HG02852 (cell line): ENCODE measurements around the gene KIF4B.
"Not testable (repeated sequence)": the region's sequence is repeated elsewhere in the genome, so short reads cannot be mapped to it uniquely, and the experiment has no call there.

Experiments
- ATAC-seq: cut with Tn5 transposase; IDR thresholded peaks from one replicate; pipeline ENCODE4 v1.9.1; 2021; ENCODE audit warnings: mild to moderate bottlenecking, moderate library complexity; ENCODE audit not compliant: unreplicated experiment

KIF4B gene

DNA sequence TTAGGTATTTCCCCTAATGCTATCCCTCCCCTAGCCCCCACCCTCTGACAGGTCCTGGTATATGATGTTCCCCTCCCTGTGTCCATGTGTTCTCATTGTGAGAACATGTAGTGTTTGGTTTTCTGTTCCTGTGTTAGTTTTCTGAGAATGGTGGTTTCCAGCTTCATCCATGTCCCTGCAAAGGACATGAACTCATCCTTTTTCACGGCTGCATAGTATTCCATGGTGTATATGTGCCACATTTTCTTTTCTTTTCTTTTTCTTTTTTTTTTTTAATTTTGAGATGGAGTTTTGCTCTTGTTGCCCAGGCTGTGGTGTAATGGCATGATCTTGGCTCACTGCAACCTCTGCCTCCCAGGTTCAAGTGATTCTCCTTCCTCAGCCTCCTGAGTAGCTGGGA lies 7.3 kb upstream of the KIF4B start:
- ATAC-seq = not testable (repeated sequence)

DNA sequence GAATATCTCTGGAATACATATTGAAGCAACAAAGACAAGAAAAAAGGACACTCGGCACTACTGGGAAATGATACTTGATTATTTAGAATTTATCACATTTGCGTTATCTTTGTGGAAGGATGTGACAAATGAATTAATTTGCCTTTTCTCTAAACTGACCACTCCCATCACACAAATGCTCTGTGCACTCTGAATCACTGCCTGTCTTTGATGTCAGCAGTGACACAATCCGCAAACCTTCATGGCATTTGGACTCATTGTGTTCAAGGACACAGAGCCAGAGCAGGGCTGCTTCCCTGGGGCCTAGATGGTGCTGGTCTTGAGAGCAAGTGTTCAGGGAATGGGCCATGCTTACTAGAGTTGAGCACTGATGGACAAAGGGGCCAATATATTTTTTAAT lies 4.9 kb upstream of the KIF4B start:
- no peak for ATAC-seq

DNA sequence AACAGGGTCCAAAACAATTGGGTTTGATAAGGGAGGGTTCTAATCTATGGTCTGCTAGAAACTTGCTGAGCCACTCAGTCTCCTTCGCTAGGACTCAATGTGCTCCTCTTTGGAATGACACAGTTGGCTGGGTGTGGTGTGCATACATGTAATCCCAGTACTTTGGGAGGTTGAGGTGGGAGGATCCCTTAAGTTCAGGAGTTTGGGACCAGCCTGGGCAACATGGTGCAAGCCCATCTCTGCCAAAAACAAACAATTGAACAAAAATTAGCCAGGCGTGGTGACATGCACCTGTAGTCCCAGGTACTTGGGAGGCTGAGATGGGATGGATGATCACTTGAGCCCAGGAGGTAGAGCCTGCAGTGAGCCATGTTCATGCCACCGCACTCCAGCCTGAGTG lies 2.7 kb upstream of the KIF4B start:
- ATAC-seq = no peak

DNA sequence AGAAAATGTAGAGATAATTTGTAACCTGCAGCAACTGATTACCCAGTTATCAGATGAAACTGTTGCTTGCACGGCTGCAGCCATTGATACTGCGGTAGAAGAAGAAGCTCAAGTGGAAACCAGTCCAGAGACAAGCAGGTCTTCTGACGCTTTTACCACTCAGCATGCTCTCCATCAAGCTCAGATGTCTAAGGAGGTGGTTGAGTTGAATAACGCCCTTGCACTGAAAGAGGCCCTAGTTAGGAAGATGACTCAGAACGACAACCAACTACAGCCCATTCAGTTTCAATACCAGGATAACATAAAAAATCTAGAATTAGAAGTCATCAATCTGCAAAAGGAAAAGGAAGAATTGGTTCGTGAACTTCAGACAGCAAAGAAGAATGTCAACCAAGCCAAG lies 1.7 kb downstream of the KIF4B start:
- no peak for ATAC-seq

DNA sequence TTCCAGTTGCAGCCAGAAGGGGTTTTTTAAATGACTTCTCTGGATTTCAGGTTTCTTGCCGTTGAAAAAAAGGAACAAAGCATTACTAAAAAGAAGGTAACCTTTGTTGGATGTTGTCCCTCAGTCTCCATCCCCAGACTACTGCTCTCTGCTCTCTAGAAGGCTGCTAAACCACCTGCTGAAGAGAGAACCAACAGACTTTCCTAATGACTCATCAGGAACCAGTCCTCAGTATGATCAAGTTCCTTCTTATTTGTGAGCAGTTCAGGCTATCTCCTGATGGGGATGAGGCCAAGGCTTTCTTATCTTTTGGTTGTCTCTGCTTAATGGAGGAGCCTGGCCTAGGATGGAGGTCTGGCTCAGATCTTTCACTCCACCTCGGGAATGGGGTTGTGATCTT lies 4.1 kb downstream of the KIF4B start:
- peak; percentile 98 for ATAC-seq

DNA sequence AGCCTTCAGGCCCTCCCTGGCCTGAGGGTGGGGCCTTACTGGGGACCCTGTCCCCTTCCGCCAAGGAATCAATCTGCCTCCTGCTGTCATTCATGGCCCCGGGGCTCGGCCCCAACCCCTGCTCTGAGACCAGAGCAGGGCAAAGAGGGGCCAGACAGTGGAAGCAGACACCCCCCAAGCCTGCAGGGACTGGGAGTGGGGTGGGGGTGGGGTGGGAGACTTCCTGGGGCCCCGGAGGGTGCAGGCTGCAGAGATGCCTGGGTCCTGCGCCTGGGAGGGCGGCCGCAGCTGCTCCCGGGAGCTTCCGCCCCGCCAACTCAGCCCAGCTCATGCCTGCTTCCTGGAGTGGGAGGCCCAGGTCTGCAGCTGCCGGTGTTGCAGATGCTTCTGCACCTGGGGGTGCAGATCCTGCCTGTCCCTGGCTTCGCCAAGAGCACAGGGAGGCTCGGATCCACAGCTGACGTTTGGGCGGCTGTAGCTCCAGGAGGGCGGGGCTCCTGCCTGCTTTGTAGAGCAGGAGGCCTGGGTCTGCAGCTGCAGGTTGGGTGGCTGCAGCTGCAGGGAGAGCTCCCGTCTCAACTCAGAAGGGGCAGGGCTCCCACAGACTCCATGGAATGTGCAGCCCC lies 6.2 kb downstream of the KIF4B start:
- ATAC-seq = no peak

DNA sequence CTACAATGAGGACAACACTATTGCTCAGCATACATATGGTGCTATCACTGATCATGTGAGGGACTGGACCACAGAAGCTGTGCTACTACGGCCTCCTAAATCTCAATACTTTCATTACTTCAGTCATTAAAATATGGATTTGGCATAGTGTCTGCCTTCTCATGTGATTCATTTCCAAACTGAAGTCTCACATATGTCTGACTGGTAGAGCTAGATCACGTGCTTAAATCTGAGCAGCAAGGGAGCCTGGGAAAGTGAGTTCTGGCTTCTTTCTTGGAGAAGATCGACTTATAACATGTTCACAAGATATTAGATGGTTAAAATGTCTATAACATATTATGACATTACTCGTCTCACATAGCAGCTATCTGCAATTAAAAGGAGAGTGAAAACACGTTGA lies 8.3 kb downstream of the KIF4B start:
- no peak for ATAC-seq

DNA sequence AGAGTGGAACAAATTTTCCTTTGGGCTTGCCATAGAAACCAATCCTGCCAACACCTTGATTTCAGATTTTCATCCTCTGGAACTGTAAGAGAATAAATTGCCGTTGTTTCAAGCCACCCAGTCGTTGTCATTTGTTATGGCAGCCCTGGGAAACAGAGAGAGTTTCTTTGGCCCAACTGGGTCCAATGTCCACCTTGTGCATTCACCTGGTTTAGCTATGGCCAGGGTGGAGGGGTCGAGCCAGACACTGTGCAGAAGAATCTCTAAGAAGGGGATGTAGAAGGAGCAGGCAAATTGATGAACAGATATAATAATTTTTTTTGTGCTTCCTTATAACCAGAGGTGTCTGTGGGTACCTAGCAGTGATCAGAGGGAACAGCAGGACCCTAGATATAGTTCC lies 9.8 kb downstream of the KIF4B start:
- ATAC-seq = no peak

DNA sequence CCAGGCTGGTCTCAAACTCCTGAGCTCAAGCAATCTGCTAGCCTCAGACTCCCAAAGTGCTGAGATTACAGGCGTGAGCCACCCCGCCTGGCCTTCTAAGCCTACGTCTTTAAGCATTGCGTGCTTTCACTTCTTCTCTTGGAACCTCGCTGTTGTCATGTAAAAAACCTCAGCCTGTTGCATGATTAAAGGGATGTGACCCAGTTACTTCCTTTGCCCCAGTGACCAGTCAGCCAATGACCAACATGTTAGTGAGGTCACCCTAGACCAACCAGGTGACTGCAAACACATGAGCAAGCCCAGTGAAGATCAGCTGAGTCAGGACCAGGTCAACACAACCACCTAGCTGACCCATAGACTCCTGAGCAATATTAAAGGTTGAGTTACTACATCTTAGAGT lies 10.5 kb downstream of the KIF4B start:
- ATAC-seq = no peak

DNA sequence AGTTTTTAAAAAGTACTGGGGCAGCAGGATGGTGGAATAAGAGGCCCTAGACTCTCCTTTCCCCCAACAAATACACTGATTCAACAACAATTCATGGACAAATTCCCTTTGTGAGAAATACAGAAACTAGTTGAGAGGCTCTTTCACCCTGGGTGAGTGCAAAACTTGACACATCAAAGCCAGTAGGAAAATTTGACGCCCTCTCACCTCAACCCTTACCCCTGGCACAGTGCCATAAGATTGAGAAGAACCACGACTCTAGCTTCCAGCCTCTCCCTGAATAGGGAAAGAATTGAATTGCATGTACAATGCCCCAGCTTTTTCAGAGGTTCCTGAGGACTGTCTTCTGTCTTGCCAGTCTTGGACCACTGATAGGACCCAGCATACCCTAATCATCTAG lies 12.3 kb downstream of the KIF4B start:
- ATAC-seq = no peak

DNA sequence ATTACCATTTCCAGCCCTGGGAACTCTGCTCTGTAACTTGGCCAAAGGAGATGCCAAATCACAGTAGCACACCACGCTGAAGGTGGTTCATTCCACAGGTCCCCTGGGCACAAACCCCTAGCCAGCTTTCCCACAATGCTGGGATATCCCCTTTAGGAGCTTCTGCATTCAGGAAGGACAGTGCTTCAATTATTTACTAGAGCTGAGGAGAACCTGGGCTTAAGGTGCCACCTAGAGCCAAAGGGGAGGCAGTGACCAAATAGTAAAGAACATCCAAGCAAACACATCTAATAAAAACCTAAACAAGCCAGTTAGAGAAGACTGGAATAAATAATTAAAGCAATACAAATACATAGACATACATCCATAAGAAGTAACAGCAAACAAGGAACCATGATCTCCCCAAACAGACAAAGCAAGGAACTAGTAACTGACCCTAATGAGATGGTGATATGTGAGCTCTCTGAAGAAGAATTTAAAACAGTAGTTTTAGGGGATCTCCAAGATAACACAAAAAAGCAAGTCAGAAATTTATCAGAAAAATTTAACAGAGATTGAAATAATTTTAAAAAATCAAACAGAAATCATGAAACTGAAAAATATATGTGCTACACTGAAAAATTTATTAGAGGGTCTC lies 14.6 kb downstream of the KIF4B start:
- no peak for ATAC-seq

DNA sequence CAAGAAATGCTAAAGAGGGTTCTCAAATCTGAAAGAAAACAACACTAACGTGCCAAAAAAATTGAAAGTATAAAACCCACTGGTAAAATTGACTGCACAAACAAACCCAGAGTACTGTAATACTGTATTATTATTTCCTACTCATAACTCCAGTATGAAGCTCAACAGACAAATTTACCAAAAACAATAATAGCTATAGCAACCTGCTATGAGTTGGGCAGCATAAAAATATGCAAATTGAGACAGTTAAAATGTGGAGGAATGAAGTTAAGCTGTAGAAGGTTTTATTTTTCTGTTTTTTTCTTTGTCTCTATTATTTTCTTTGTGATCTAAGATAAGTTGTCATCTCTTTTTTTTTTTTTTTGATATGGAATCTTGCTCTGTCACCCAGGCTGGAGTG lies 15.7 kb downstream of the KIF4B start:
- no peak for ATAC-seq

DNA sequence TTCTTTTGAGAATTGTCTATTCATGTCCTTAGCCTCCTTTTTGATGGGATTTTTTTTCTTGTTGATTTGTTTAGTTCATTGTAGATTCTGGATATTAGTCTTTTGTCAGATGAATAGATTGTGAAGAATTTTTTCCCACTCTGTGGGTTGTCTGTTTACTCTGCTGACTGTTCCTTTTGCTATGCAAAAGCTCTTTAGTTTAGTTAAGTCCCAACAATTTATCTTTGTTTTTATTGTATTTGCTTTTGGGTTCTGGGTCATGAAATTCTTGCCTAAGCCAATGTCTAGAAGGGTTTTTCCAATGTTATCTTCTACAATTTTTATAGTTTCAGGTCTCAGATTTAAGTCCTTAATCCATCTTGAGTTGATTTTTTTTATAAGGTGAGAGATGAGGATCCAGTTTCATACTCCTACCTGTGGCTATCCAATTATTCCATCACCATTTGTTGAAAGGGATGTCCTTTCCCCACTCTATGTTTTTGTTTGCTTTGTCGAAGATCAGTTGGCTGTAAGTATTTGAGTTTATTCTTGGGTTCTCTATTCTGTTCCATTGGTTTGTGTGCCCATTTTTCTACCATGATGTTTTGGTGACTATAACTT lies 20.7 kb downstream of the KIF4B start:
- not testable (repeated sequence) for ATAC-seq

DNA sequence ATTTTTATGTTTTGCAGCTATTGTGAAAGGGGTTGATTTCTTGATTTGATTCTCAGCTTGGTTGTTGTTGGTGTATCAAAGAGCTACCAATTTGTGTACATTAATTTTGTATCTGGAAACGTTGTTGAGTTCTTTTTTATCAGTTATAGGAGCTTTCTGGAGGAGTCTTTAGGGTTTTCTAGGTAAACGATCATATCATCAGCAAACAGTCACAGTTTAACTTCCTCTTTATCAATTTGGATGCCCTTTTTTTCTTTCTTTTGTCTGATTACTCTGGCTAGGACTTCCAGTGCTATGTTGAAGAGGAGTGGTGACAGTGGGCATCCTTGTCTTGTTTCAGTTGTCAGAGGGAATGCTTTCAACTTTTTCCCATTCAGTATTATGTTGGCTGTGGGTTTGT lies 21.5 kb downstream of the KIF4B start:
- not testable (repeated sequence) for ATAC-seq

DNA sequence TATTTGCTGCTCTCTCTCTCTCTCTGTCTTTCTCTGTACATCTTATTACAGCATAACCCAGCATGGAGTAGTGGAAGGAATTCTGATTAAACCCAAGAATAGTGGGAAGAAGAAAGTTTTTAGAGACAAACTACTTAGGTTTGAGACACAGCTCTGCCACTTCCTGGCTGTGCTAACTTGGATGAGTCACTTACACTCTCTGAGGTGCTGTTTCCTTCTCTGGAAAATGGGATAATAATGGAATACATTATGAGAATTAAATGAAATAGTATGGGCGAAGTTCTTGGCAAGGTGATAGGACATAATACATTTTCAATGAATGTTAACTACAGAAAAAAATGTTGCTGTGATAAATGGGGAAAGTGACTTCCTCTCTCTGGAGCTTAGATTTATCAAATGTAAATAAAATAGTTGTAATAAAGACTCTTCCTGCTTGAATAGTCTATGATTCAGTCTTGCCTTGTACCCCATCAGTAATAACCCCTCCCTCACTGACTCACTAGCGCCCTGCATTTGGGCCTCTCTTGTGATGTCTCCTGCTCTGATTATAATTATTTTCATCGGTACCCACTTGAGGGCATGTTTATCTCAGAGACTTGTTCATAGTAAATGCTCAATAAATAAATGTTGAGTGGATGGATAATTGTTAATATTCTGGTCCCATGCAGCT lies 27.6 kb downstream of the KIF4B start:
- ATAC-seq = no peak

DNA sequence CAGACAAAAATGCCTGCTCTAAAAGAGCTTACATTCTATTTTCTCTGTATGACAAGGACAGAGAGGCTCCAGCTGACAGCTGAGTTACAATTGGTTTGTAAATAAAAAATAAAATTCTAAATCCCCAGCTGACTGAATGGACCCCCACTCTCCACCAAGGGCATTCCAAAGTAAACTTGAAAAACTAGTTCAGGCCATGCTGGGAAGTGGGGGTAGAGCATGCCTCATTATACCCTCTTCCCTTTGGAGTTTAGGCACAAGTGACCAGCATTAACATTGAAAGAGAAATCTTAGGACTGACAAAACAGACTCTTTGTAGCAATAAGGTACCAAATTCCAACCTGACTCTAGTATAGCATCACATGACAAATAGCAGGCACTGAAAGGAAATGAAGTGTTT lies 31.0 kb downstream of the KIF4B start:
- no peak for ATAC-seq

DNA sequence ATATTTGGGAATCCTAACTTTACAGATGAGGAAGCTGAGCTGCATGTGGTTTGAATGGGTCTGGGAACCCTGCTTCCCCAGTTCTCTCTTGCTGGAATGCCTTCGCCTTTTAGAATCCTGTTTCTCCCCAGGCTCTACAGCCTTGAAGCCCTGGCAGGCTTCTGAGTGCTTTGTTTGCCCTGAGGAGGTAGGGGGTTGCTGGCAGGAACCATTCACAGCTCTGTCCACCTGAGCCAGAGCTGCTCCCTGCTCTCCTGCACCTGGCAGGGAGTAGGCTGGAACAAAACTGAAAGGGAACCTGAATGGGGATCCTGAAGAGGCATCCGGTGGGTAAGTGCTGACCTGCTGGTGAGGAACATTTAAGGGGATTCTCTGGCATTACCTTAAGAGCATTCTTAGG lies 33.0 kb downstream of the KIF4B start:
- ATAC-seq = no peak

DNA sequence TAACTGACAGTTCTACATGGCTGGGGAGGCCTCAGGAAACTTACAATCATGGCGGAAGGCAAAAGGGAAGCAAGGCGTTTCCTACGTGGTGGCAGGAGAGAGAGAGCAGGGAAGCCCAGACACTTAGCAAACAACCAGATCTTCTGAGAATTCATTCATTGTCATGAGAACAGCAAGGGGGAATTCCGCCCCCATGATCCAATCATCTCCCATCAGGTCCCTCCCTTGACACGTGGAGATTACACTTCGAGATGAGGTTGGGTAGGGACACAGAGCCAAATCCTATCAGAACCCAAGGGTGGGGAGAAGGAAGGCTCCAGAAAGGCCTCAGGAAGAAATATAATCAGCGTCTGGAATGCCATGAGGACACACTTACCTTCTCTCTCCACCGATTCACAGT lies 34.3 kb downstream of the KIF4B start:
- ATAC-seq = no peak

DNA sequence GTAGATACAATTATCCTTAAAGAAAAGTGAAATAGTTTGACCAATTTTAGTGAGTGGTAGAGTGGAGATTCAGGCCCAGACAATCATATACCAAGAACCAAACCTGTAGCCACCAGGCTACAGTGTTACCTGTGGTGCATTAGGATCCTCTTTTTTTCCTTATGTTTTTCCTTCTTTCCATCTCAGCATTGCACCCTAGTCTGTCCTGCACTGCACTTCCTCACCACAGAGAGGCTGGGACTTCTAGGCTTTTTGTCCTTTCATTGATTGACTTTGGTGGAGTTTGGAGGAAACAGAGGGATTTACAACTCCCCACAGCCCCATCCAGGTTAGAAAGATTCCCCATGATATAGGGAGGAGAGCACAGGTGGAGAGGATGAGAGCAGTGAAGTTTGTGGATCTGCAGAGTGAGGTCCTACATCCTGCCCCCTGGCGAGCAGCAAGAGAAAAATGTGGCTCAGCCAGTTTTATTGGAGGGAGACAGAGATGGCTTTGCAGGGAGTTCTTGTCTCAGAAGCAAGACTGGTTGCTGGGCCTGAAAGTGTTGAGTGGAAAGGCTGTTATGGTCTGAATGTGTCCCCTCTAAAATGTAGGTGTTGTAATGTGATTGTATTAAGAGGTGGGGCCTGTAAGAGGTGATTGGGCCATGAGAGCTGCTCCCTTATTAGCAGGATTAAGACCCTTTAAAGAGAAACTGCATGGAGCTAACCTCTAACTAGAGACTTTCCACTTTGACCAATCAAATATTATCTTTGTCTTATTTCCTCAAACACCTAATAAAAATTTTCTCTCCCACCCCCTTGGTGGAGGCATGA lies 36.2 kb downstream of the KIF4B start:
- no peak for ATAC-seq

DNA sequence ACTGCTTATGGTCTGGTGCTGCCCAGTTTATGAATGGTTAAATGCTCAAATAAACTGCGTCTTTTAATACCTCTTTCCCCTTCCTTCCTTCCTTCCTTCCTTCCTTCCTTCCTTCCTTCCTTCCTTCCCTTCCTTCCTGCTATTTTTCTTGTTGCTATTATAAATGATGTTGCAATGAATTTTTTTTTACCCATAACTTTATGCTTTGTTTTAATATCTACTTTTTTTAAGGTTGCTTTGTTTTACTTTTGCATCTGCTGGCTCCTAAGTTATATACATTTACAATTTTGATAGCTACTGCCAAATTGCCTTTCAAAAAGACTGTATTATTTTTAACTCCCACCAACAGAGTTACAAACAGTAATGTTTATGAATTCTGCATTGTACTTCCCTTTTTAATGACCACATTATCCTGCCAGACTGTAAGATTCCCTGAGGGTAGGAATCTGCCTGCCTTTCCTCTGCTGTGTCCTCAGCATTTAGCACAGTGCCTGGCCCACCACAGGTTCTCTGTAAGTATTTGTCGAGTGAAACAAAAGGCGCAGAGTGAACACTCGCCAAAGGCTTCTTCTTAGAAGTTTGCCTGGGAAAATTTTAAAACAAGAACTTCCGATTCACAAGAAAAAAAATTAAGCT lies 36.9 kb downstream of the KIF4B start:
- ATAC-seq = no peak

DNA sequence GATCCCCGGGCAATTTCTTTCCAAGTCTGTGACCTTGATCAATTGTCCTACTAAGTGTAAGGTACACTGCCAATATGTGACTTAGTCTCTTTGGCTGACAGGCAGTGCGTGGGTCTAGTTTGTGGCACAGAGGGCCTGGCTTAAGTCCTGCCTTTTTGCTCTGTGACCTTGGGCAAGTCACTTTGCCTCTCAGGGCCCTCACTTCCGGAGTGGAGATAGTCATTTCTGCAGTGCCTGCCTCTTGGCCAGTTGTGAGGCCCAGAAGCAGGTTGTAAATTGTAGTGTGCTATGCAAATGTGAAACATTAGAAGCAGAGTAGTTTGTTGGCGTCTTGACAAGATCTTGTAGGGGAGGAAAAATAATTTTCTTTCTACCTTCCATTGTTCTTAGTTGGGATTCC lies 39.0 kb downstream of the KIF4B start:
- no peak for ATAC-seq
